ENCODE results near the gene PAM. TPM values are rescaled to one million over a fixed set of nuclear protein-coding genes. Genes with fewer than 3 reads are reported as not detected.

Gene PAM
- total RNA-seq, 2 experiments from 2014 or later = 63.4 to 65.8 TPM

DNA sequence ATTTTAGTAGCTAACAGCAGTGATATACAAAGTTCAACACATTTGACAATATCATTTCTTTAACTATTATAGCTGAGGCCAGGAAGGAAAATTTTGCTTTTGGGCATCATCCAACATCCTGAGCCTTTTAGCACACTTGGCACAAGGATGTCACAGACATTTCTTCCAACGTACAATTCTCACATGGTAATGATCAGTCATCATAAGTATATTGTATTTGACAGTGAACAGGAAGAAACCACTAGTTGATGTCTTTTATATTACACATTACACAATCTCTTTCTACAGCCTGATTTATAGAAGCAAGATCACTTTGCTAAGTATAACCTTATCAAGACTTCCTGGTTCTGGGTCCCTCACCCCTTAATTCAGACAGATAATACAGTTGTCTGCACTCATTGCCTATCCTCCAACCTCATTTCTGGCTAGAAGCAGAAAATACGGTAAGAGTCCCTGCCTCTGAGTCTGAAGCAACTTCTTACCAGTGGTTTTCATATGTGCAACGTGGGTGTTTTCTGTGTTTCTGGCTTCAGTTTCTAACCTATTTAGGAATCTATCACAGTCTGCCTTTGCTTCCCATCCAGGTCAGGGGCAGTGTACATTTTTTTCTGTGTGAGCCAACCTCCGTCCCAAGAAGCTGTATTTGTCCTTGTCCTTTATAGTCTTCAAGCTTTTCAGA lies 167.8 kb downstream of the PAM start:
- no peak for ATAC-seq
- CTCF ChIA-PET = interaction anchor here (1.5 kb wide), 1 partner anchor 9 kb away, joined by 4 read pairs; no protein-coding TSS in a partner anchor

GRCh38 chr5:102924963-102925362 lies 169.9 kb downstream of the PAM start:
- no peak overlapping the region for H3K27ac Mint-ChIP-seq
- DNase-seq = no peak
- POLR2A ChIA-PET = no interaction called here
- H3K36me3 Mint-ChIP-seq (ENCODE audit: low read depth) = peaks cover 11% of the 10 kb centered on the region
- no peak overlapping the region for H3K4me3 Mint-ChIP-seq
- H3K9me3 Mint-ChIP-seq = no peaks in the 10 kb centered on the region
- no peak for ATAC-seq
- no peaks in the 10 kb centered on the region for H3K4me1 Mint-ChIP-seq (ENCODE audit: low read depth)
- CTCF ChIA-PET = no interaction called here
- intact Hi-C loops (cut with micrococcal nuclease) = no loop called here
- no peak for TF ChIP-seq CTCF (IDR thresholded peaks at IDR 0.05)
- no peaks in the 10 kb centered on the region for H3K27me3 Mint-ChIP-seq

More for the DNA sequence above, 167.8 kb downstream of the PAM start:
- Mint-ChIP-seq H3K9me3 (no peaks in the 10 kb centered on the region), H3K27me3 (no peaks in the 10 kb centered on the region), H3K27ac (no peak overlapping the region), H3K4me1 (ENCODE audit: low read depth) (no peaks in the 10 kb centered on the region), H3K36me3 (ENCODE audit: low read depth) (peaks cover 11% of the 10 kb centered on the region), H3K4me3 (no peak overlapping the region)
- POLR2A ChIA-PET = no interaction called here
- no peak for DNase-seq
- TF ChIP-seq CTCF (IDR thresholded peaks at IDR 0.05) = no peak
- intact Hi-C loops (cut with micrococcal nuclease) = no loop called here

GRCh38 chr5:102927007-102927406 lies 171.9 kb downstream of the PAM start:
- ChIA-PET POLR2A (no interaction called here), CTCF (no interaction called here)
- Mint-ChIP-seq H3K9me3 (no peaks in the 10 kb centered on the region), H3K4me1 (ENCODE audit: low read depth) (no peaks in the 10 kb centered on the region), H3K27me3 (no peaks in the 10 kb centered on the region), H3K27ac (no peak overlapping the region), H3K36me3 (ENCODE audit: low read depth) (peaks cover 10% of the 10 kb centered on the region), H3K4me3 (no peak overlapping the region)
- no peak for ATAC-seq
- no peak for DNase-seq
- no peak for TF ChIP-seq CTCF (IDR thresholded peaks at IDR 0.05)
- intact Hi-C loops (cut with micrococcal nuclease) = no loop called here

GRCh38 chr5:102930244-102930643 lies 175.1 kb downstream of the PAM start:
- ATAC-seq (no peak), DNase-seq (no peak)
- Mint-ChIP-seq H3K36me3 (ENCODE audit: low read depth) (peaks cover 12% of the 10 kb centered on the region), H3K27ac (no peak overlapping the region), H3K4me1 (ENCODE audit: low read depth) (no peaks in the 10 kb centered on the region), H3K27me3 (no peaks in the 10 kb centered on the region), H3K4me3 (no peak overlapping the region), H3K9me3 (no peaks in the 10 kb centered on the region)
- ChIA-PET CTCF (no interaction called here), POLR2A (interaction anchor here (0.9 kb wide), 1 partner anchor 20 kb away, joined by 3 read pairs; no protein-coding TSS in a partner anchor)
- intact Hi-C loops (cut with micrococcal nuclease) = no loop called here
- TF ChIP-seq CTCF (IDR thresholded peaks at IDR 0.05) = no peak

GRCh38 chr5:102931085-102931725 lies 176.1 kb downstream of the PAM start:
- Mint-ChIP-seq H3K27ac (no peak overlapping the region), H3K4me3 (no peak overlapping the region), H3K9me3 (no peaks in the 10 kb centered on the region), H3K27me3 (no peaks in the 10 kb centered on the region), H3K4me1 (ENCODE audit: low read depth) (peaks cover 6% of the 10 kb centered on the region), H3K36me3 (ENCODE audit: low read depth) (peaks cover 12% of the 10 kb centered on the region)
- ChIA-PET POLR2A (interaction anchor here (0.9 kb wide), 1 partner anchor 21 kb away, joined by 3 read pairs; no protein-coding TSS in a partner anchor), CTCF (interaction anchor here (0.8 to 1.5 kb wide), 3 partner anchors 9 to 250 kb away, joined by 3 to 6 read pairs (median 4); no protein-coding TSS in a partner anchor)
- no peak for DNase-seq
- intact Hi-C loops (cut with micrococcal nuclease) = no loop called here
- no peak for ATAC-seq
- no peak for TF ChIP-seq CTCF (IDR thresholded peaks at IDR 0.05)
